Measurements from ENCODE around the gene IFI44L.

DNA sequence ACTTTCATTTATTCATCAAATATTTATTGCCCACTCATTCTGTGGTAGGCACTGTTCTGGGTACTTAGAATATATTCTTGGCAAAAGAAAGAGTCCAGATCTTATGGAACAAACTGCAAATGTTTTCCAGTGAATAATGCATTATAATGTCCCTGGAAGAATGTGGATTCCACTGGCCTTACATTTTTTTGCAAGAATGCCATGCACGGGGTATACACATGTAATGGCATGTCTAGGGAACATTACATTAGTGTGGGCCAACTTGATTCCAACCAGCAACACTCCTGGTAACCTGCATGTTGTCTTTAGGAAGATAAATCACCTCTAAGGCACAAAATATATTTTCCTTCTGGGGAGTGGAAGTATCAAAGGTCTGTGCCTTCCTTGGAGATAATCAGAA, 33.0 kb upstream of the IFI44L start:
- TF ChIP-seq, protein P1, sequence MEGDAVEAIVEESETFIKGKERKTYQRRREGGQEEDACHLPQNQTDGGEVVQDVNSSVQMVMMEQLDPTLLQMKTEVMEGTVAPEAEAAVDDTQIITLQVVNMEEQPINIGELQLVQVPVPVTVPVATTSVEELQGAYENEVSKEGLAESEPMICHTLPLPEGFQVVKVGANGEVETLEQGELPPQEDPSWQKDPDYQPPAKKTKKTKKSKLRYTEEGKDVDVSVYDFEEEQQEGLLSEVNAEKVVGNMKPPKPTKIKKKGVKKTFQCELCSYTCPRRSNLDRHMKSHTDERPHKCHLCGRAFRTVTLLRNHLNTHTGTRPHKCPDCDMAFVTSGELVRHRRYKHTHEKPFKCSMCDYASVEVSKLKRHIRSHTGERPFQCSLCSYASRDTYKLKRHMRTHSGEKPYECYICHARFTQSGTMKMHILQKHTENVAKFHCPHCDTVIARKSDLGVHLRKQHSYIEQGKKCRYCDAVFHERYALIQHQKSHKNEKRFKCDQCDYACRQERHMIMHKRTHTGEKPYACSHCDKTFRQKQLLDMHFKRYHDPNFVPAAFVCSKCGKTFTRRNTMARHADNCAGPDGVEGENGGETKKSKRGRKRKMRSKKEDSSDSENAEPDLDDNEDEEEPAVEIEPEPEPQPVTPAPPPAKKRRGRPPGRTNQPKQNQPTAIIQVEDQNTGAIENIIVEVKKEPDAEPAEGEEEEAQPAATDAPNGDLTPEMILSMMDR (IDR thresholded peaks at IDR 0.05) = no peak
- no peak for TF ChIP-seq POLR2A (IDR thresholded peaks at IDR 0.05)
